WTC11 (cell line): Measurements from ENCODE around the gene ZNF554. TPM values are rescaled to one million over a fixed set of nuclear protein-coding genes. Genes with fewer than 3 reads are reported as not detected.

Experiments used
- ATAC-seq: fragments of 200-7000 bp; cut with Tn5 transposase; 2 replicates; pipeline ENCODE4 v1.10.0; 2021; ENCODE audit warnings: mild to moderate bottlenecking, moderate library complexity
- CTCF ChIA-PET: fragments of 300-600 bp; sonication (Branson Sonifier 250); formaldehyde crosslinking; loops from one replicate; lab custom pipeline; 2021; ENCODE audit warnings: antibody characterized with exemption; lab: Charles Lee
- POLR2A ChIA-PET: fragments of 350-600 bp; sonication (Branson Sonifier 250); formaldehyde crosslinking; loops from one replicate; lab custom pipeline; 2021; ENCODE audit warnings: antibody characterized with exemption; lab: Charles Lee
- DNase-seq: peaks from one replicate; pipeline ENCODE4 v3.0.0; 2021; ENCODE audit warnings: low spot score
- H3K27ac Mint-ChIP-seq: 2 replicates; pipeline ENCODE4 v1.8.0; 2021; ENCODE audit warnings: mixed read lengths
- H3K27me3 Mint-ChIP-seq: 2 replicates; pipeline ENCODE4 v1.8.0; 2021; ENCODE audit warnings: low read depth, mild to moderate bottlenecking, moderate library complexity, mixed read lengths
- H3K36me3 Mint-ChIP-seq: 2 replicates; pipeline ENCODE4 v1.8.0; 2021; ENCODE audit warnings: mixed read lengths
- H3K4me1 Mint-ChIP-seq: 2 replicates; pipeline ENCODE4 v1.8.0; 2022; ENCODE audit warnings: mixed read lengths
- H3K4me3 Mint-ChIP-seq: 2 replicates; pipeline ENCODE4 v1.8.0; 2021; ENCODE audit warnings: mild to moderate bottlenecking, moderate library complexity, mixed read lengths
- H3K9me3 Mint-ChIP-seq: 2 replicates; pipeline ENCODE4 v1.8.0; 2021; ENCODE audit warnings: mixed read lengths
- EMX1 ChIP-seq: fragments of 250-450 bp; sonication (Bioruptor Pico); IDR thresholded peaks from 2 replicates; pipeline ENCODE4 v1.8.0; 2021; ENCODE audit warnings: mild to moderate bottlenecking
- FOXP1 ChIP-seq: sonication (generic); formaldehyde crosslinking; IDR thresholded peaks from 2 replicates; pipeline ENCODE4 v1.8.0; 2022; ENCODE audit warnings: missing genetic modification reagents, mild to moderate bottlenecking, moderate library complexity, borderline replicate concordance
- GABPB1 ChIP-seq: sonication (generic); formaldehyde crosslinking; IDR thresholded peaks from 2 replicates; pipeline ENCODE4 v1.8.1; 2023; ENCODE audit warnings: mild to moderate bottlenecking, missing genetic modification reagents
- MXD4 ChIP-seq: fragments of 250-450 bp; sonication (Bioruptor Pico); IDR thresholded peaks from 2 replicates; pipeline ENCODE4 v1.8.0; 2021; ENCODE audit warnings: mild to moderate bottlenecking, moderate library complexity, borderline replicate concordance
- NFYB ChIP-seq: sonication (generic); formaldehyde crosslinking; conservative IDR thresholded peaks from 2 replicates; pipeline ENCODE4 v1.8.0; 2022; ENCODE audit warnings: low read depth, missing genetic modification reagents
- RELA ChIP-seq: sonication (generic); formaldehyde crosslinking; IDR thresholded peaks from 2 replicates; pipeline ENCODE4 v1.8.1; 2022; ENCODE audit warnings: missing genetic modification reagents, mild to moderate bottlenecking, borderline replicate concordance
- SMAD3 ChIP-seq: sonication (generic); formaldehyde crosslinking; IDR thresholded peaks from 2 replicates; pipeline ENCODE4 v1.8.0; 2022; ENCODE audit warnings: missing genetic modification reagents, mild to moderate bottlenecking, borderline replicate concordance
- ZNF219 ChIP-seq: sonication (generic); formaldehyde crosslinking; IDR thresholded peaks from 2 replicates; pipeline ENCODE4 v1.8.0; 2023; ENCODE audit warnings: missing genetic modification reagents, mild to moderate bottlenecking, borderline replicate concordance
- ZNF263 ChIP-seq: sonication (generic); formaldehyde crosslinking; IDR thresholded peaks from 2 replicates; pipeline ENCODE4 v1.8.1; 2022; ENCODE audit warnings: low read depth, mild to moderate bottlenecking, moderate library complexity, missing genetic modification reagents
- total RNA-seq: library from RNA; stranded (reverse); gene quantifications from 3 replicates; pipeline ENCODE4 v1.2.3, GENCODE V29; 2021
- TF ChIP-seq, protein P1 (sequence below): sonication (generic); formaldehyde crosslinking; IDR thresholded peaks from 2 replicates; pipeline ENCODE4 v1.8.1; 2023; ENCODE audit warnings: mild to moderate bottlenecking, missing genetic modification reagents
- TF ChIP-seq, protein P2 (sequence below): sonication (generic); formaldehyde crosslinking; IDR thresholded peaks from 2 replicates; pipeline ENCODE4 v1.8.1; 2022; ENCODE audit warnings: low read depth, mild to moderate bottlenecking, moderate library complexity, missing genetic modification reagents, borderline replicate concordance
- TF ChIP-seq, protein P3 (sequence below): sonication (generic); formaldehyde crosslinking; IDR thresholded peaks from 2 replicates; pipeline ENCODE4 v1.8.1; 2022; ENCODE audit warnings: mild to moderate bottlenecking, moderate library complexity, missing genetic modification reagents
- TF ChIP-seq, protein P4 (sequence below): sonication (generic); formaldehyde crosslinking; IDR thresholded peaks from 2 replicates; pipeline ENCODE4 v1.8.1; 2022; ENCODE audit warnings: low read depth, missing genetic modification reagents, borderline replicate concordance
- TF ChIP-seq, protein P5 (sequence below): fragments of 250-450 bp; sonication (Bioruptor Pico); IDR thresholded peaks from 2 replicates; pipeline ENCODE4 v1.9.0; 2021; ENCODE audit warnings: moderate library complexity, mild to moderate bottlenecking, inconsistent platforms, borderline replicate concordance
- TF ChIP-seq, protein P6 (sequence below): fragments of 250-450 bp; sonication (Bioruptor Pico); IDR thresholded peaks from 2 replicates; pipeline ENCODE4 v1.9.0; 2021; ENCODE audit warnings: mild to moderate bottlenecking
- TF ChIP-seq, protein P7 (sequence below): sonication (generic); formaldehyde crosslinking; IDR thresholded peaks from 2 replicates; pipeline ENCODE4 v1.8.0; 2022; ENCODE audit warnings: missing genetic modification reagents

ZNF554 gene
- total RNA-seq, 1 experiment from 2014 or later = 5.7 TPM

DNA sequence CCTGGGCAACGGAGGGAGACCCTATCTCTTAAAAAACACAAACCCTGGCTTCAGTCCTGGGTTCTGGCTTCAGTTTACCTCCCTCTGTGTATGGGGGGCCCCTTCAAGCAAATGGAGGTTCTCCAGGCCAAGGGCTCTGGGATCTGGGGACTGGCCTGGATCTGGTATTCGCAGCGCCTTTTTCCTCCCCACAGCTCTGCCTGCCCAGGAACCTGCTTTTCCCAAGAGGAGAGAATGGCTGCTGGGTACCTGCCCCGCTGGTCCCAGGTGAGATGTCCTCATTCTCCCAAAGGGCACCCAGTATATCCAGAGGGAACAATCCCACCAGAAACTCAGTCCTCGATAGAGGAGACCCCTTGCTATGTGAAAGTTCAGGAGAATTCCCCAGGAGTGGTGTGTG, 3.2 kb downstream of the ZNF554 start (continued):
- TF ChIP-seq, protein P1, sequence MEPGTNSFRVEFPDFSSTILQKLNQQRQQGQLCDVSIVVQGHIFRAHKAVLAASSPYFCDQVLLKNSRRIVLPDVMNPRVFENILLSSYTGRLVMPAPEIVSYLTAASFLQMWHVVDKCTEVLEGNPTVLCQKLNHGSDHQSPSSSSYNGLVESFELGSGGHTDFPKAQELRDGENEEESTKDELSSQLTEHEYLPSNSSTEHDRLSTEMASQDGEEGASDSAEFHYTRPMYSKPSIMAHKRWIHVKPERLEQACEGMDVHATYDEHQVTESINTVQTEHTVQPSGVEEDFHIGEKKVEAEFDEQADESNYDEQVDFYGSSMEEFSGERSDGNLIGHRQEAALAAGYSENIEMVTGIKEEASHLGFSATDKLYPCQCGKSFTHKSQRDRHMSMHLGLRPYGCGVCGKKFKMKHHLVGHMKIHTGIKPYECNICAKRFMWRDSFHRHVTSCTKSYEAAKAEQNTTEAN (CRISPR knock-in tag) = no peak
- no peak for TF ChIP-seq FOXP1 (CRISPR knock-in tag)
- TF ChIP-seq, protein P2, sequence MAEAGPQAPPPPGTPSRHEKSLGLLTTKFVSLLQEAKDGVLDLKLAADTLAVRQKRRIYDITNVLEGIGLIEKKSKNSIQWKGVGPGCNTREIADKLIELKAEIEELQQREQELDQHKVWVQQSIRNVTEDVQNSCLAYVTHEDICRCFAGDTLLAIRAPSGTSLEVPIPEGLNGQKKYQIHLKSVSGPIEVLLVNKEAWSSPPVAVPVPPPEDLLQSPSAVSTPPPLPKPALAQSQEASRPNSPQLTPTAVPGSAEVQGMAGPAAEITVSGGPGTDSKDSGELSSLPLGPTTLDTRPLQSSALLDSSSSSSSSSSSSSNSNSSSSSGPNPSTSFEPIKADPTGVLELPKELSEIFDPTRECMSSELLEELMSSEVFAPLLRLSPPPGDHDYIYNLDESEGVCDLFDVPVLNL = no peak
- TF ChIP-seq, protein P3, sequence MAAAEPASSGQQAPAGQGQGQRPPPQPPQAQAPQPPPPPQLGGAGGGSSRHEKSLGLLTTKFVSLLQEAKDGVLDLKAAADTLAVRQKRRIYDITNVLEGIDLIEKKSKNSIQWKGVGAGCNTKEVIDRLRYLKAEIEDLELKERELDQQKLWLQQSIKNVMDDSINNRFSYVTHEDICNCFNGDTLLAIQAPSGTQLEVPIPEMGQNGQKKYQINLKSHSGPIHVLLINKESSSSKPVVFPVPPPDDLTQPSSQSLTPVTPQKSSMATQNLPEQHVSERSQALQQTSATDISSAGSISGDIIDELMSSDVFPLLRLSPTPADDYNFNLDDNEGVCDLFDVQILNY (CRISPR knock-in tag) = no peak
- no peak for TF ChIP-seq ZNF263 (CRISPR knock-in tag)
- no peak for TF ChIP-seq MXD4 (CRISPR knock-in tag)

DNA sequence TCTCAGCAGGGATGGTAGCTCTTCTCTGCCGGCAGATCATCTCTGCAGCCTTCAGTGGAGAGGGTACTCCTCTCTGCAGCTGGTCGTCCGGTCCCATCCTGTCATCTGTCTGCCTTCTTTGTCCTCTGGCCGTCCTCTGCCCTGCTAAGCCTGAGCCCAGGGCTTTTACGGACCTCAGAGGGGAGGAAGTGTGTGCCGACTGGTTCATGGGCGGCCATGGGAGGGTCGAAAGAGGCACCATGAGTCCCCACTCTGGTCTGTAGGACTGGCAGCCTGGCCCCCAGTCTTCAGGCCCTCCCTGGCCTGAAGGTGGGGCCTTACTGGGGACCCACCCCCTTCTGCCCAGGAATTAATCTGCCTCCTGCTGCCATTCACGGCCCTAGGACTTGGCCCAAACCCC, 4.0 kb downstream of the ZNF554 start:
- peaks cover 24% of the 10 kb centered on the region for H3K36me3 Mint-ChIP-seq
- peaks cover 19% of the 10 kb centered on the region for H3K9me3 Mint-ChIP-seq
- ChIA-PET POLR2A (no interaction called here), CTCF (no interaction called here)
- H3K27ac Mint-ChIP-seq = no peak overlapping the region
- no peak for TF ChIP-seq SMAD3 (CRISPR knock-in tag)
- TF ChIP-seq, protein P4, sequence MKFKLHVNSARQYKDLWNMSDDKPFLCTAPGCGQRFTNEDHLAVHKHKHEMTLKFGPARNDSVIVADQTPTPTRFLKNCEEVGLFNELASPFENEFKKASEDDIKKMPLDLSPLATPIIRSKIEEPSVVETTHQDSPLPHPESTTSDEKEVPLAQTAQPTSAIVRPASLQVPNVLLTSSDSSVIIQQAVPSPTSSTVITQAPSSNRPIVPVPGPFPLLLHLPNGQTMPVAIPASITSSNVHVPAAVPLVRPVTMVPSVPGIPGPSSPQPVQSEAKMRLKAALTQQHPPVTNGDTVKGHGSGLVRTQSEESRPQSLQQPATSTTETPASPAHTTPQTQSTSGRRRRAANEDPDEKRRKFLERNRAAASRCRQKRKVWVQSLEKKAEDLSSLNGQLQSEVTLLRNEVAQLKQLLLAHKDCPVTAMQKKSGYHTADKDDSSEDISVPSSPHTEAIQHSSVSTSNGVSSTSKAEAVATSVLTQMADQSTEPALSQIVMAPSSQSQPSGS (CRISPR knock-in tag) = no peak
- TF ChIP-seq, protein P5, sequence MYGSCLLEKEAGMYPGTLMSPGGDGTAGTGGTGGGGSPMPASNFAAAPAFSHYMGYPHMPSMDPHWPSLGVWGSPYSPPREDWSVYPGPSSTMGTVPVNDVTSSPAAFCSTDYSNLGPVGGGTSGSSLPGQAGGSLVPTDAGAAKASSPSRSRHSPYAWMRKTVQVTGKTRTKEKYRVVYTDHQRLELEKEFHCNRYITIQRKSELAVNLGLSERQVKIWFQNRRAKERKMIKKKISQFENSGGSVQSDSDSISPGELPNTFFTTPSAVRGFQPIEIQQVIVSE (CRISPR knock-in tag) = no peak
- no peak for TF ChIP-seq RELA (CRISPR knock-in tag)
- TF ChIP-seq ZNF263 (CRISPR knock-in tag) = no peak
- TF ChIP-seq EMX1 = no peak
- TF ChIP-seq, protein P6, sequence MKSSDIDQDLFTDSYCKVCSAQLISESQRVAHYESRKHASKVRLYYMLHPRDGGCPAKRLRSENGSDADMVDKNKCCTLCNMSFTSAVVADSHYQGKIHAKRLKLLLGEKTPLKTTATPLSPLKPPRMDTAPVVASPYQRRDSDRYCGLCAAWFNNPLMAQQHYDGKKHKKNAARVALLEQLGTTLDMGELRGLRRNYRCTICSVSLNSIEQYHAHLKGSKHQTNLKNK (CRISPR knock-in tag) = no peak
- TF ChIP-seq, protein P7, sequence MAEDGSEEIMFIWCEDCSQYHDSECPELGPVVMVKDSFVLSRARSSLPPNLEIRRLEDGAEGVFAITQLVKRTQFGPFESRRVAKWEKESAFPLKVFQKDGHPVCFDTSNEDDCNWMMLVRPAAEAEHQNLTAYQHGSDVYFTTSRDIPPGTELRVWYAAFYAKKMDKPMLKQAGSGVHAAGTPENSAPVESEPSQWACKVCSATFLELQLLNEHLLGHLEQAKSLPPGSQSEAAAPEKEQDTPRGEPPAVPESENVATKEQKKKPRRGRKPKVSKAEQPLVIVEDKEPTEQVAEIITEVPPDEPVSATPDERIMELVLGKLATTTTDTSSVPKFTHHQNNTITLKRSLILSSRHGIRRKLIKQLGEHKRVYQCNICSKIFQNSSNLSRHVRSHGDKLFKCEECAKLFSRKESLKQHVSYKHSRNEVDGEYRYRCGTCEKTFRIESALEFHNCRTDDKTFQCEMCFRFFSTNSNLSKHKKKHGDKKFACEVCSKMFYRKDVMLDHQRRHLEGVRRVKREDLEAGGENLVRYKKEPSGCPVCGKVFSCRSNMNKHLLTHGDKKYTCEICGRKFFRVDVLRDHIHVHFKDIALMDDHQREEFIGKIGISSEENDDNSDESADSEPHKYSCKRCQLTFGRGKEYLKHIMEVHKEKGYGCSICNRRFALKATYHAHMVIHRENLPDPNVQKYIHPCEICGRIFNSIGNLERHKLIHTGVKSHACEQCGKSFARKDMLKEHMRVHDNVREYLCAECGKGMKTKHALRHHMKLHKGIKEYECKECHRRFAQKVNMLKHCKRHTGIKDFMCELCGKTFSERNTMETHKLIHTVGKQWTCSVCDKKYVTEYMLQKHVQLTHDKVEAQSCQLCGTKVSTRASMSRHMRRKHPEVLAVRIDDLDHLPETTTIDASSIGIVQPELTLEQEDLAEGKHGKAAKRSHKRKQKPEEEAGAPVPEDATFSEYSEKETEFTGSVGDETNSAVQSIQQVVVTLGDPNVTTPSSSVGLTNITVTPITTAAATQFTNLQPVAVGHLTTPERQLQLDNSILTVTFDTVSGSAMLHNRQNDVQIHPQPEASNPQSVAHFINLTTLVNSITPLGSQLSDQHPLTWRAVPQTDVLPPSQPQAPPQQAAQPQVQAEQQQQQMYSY = no peak
- TF ChIP-seq NFYB (CRISPR knock-in tag) = no peak
- no peak for TF ChIP-seq ZNF219
- TF ChIP-seq GABPB1 (CRISPR knock-in tag) = no peak
- ATAC-seq (no peak), DNase-seq (no peak)
- peaks cover 3% of the 10 kb centered on the region; the same call in 1 of the 2 replicates for H3K27me3 Mint-ChIP-seq
- no peak overlapping the region for H3K4me3 Mint-ChIP-seq
- H3K4me1 Mint-ChIP-seq = no peaks in the 10 kb centered on the region
